SK-N-SH treated with all-trans-retinoic acid at 6 μM for 48 hours (cell line): Measurements from ENCODE around the gene NAA30.

Experiments used
- ATAC-seq: fragments of 200-7000 bp; cut with Tn5 transposase; 3 replicates; pipeline ENCODE4 v1.9.1; 2020; ENCODE audit warnings: mild to moderate bottlenecking, moderate library complexity
- ARNTL ChIP-seq: fragments of 450-650 bp; formaldehyde crosslinking; IDR thresholded peaks from 2 replicates; pipeline ENCODE4 v1.5.0; 2020; ENCODE audit warnings: low read depth, mild to moderate bottlenecking, moderate library complexity, borderline replicate concordance
- BACH2 ChIP-seq: fragments of 250-450 bp; sonication (Bioruptor Pico); IDR thresholded peaks from 2 replicates; pipeline ENCODE4 v1.9.0; 2021; ENCODE audit warnings: mild to moderate bottlenecking, borderline replicate concordance
- CSRNP3 ChIP-seq: fragments of 250-450 bp; sonication (Bioruptor Pico); IDR thresholded peaks from 2 replicates; pipeline ENCODE4 v1.5.1; 2021; ENCODE audit warnings: mild to moderate bottlenecking, moderate library complexity
- ESRRG ChIP-seq: fragments of 250-450 bp; sonication (Bioruptor Pico); IDR thresholded peaks from 2 replicates; pipeline ENCODE4 v1.6.1; 2021; ENCODE audit warnings: mild to moderate bottlenecking
- GLIS3 ChIP-seq: fragments of 250-450 bp; sonication (Bioruptor Pico); IDR thresholded peaks from 2 replicates; pipeline ENCODE4 v1.5.0; 2020; ENCODE audit warnings: mild to moderate bottlenecking, moderate library complexity
- ISL1 ChIP-seq: fragments of 250-450 bp; sonication (Bioruptor Pico); IDR thresholded peaks from 2 replicates; pipeline ENCODE4 v2.1.2; 2022; ENCODE audit warnings: mild to moderate bottlenecking, moderate library complexity
- OSR1 ChIP-seq: fragments of 250-450 bp; sonication (Bioruptor Pico); IDR thresholded peaks from 2 replicates; pipeline ENCODE4 v1.8.0; 2022; ENCODE audit warnings: moderate library complexity, mild to moderate bottlenecking, inconsistent platforms
- PATZ1 ChIP-seq: fragments of 250-450 bp; sonication (Bioruptor Pico); IDR thresholded peaks from 2 replicates; pipeline ENCODE4 v1.8.0; 2020; ENCODE audit warnings: mild to moderate bottlenecking, moderate library complexity, borderline replicate concordance
- POU6F1 ChIP-seq: fragments of 250-450 bp; sonication (Bioruptor Pico); IDR thresholded peaks from 2 replicates; pipeline ENCODE4 v1.8.0; 2021; ENCODE audit warnings: low read depth, mild to moderate bottlenecking, moderate library complexity, borderline replicate concordance
- PPARA ChIP-seq: fragments of 250-450 bp; sonication (Bioruptor Pico); IDR thresholded peaks from 2 replicates; pipeline ENCODE4 v1.5.0; 2020; ENCODE audit warnings: mild to moderate bottlenecking, borderline replicate concordance
- RARB ChIP-seq: fragments of 250-450 bp; sonication (Bioruptor Pico); IDR thresholded peaks from 2 replicates; pipeline ENCODE4 v1.8.0; 2021; ENCODE audit warnings: mild to moderate bottlenecking, moderate library complexity
- SNAI2 ChIP-seq: fragments of 250-450 bp; sonication (Bioruptor Pico); IDR thresholded peaks from 2 replicates; pipeline ENCODE4 v1.5.0; 2020; ENCODE audit warnings: mild to moderate bottlenecking, moderate library complexity
- TCF4 ChIP-seq: fragments of 250-450 bp; sonication (Bioruptor Pico); IDR thresholded peaks from 2 replicates; pipeline ENCODE4 v1.8.0; 2021; ENCODE audit warnings: mild to moderate bottlenecking, moderate library complexity, borderline replicate concordance
- TOX ChIP-seq: fragments of 250-450 bp; sonication (Bioruptor Pico); IDR thresholded peaks from 2 replicates; pipeline ENCODE4 v1.8.0; 2021; ENCODE audit warnings: mild to moderate bottlenecking, moderate library complexity, borderline replicate concordance
- TSHZ2 ChIP-seq: fragments of 250-450 bp; sonication (Bioruptor Pico); IDR thresholded peaks from 2 replicates; pipeline ENCODE4 v1.5.0; 2020; ENCODE audit warnings: mild to moderate bottlenecking, moderate library complexity
- ZFP30 ChIP-seq: fragments of 450-650 bp; formaldehyde crosslinking; IDR thresholded peaks from 2 replicates; pipeline ENCODE4 v1.5.0; 2022; ENCODE audit warnings: mild to moderate bottlenecking, moderate library complexity
- ZNF70 ChIP-seq: fragments of 450-650 bp; formaldehyde crosslinking; IDR thresholded peaks from 2 replicates; pipeline ENCODE4 v1.5.0; 2020; ENCODE audit warnings: mild to moderate bottlenecking, moderate library complexity
- ZNF8 ChIP-seq: fragments of 450-650 bp; formaldehyde crosslinking; IDR thresholded peaks from 2 replicates; pipeline ENCODE4 v1.5.0; 2020; ENCODE audit warnings: mild to moderate bottlenecking, moderate library complexity

Gene NAA30

GRCh38 chr14:57388067-57388466, 2.3 kb upstream of the NAA30 start:
- ATAC-seq = no peak
- TF ChIP-seq PPARA (CRISPR knock-in tag) = no peak
- no peak for TF ChIP-seq GLIS3 (CRISPR knock-in tag)
- no peak for TF ChIP-seq OSR1 (CRISPR knock-in tag)
- no peak for TF ChIP-seq ARNTL (CRISPR knock-in tag)
- no peak for TF ChIP-seq BACH2 (CRISPR knock-in tag)
- no peak for TF ChIP-seq ESRRG (CRISPR knock-in tag)
- no peak for TF ChIP-seq ZNF70 (CRISPR knock-in tag)
- no peak for TF ChIP-seq TOX (CRISPR knock-in tag)
- no peak for TF ChIP-seq SNAI2 (CRISPR knock-in tag)
- no peak for TF ChIP-seq ISL1 (CRISPR knock-in tag)
- TF ChIP-seq TCF4 = no peak
- TF ChIP-seq ZFP30 = no peak
- TF ChIP-seq RARB (CRISPR knock-in tag) = no peak
- TF ChIP-seq ZNF8 (CRISPR knock-in tag) = no peak
- TF ChIP-seq CSRNP3 (CRISPR knock-in tag) = no peak
- no peak for TF ChIP-seq PATZ1 (CRISPR knock-in tag)
- no peak for TF ChIP-seq TSHZ2

- TF ChIP-seq PATZ1 (CRISPR knock-in tag) (no peak), RARB (CRISPR knock-in tag) (no peak), ZFP30 (no peak), POU6F1 (no peak), PPARA (CRISPR knock-in tag) (no peak), TOX (CRISPR knock-in tag) (no peak), SNAI2 (CRISPR knock-in tag) (no peak), CSRNP3 (CRISPR knock-in tag) (no peak), ZNF70 (CRISPR knock-in tag) (no peak), BACH2 (CRISPR knock-in tag) (no peak)
- TF ChIP-seq, all 23 proteins: peak for 0
- no peak for ATAC-seq
Measured at GRCh38 chr14:57389646-57390036, 745 bp upstream of the NAA30 start.
